Muscle of leg (tissue), 11 donors: ENCODE results near the gene ABCA4. TPM values are rescaled to one million over a fixed set of nuclear protein-coding genes. Genes with fewer than 3 reads are reported as not detected.

Experiments
- DNase-seq: peaks from one replicate; pipeline ENCODE4 v3.0.0; 2013
- H3K27ac ChIP-seq: one replicate; pipeline ENCODE4 v1.5.1; 2013; ENCODE audit warnings: mild to moderate bottlenecking, low read length, control low read depth
- H3K27me3 ChIP-seq: one replicate; pipeline ENCODE4 v1.6.1; 2013; ENCODE audit warnings: low read length; ENCODE audit not compliant: control insufficient read depth, insufficient read depth
- H3K36me3 ChIP-seq: one replicate; pipeline ENCODE4 v1.6.1; 2013; ENCODE audit warnings: low read length; ENCODE audit not compliant: control insufficient read depth, insufficient read depth
- H3K4me1 ChIP-seq: one replicate; pipeline ENCODE4 v1.6.1; 2013; ENCODE audit warnings: low read length; ENCODE audit not compliant: control insufficient read depth, insufficient read depth
- H3K4me3 ChIP-seq: one replicate; pipeline ENCODE4 v1.5.1; 2013; ENCODE audit warnings: low read length, control low read depth
- H3K9me3 ChIP-seq: replicated peaks from 2 replicates; pipeline ENCODE4 v1.6.1; 2013; ENCODE audit warnings: low read depth, low read length; ENCODE audit not compliant: control insufficient read depth
- WGBS: methylation state at CpG from one replicate; pipeline ENCODE4 v1.1.5; 2013; ENCODE audit warnings: missing lambda C conversion rate; ENCODE audit not compliant: insufficient coverage; 5-methylcytosine and 5-hydroxymethylcytosine counted together
- polyA plus RNA-seq, 8 donors: library from polyadenylated mRNA; unstranded; fragments of 120-200 nt; gene quantifications; one replicate each; pipeline versions ENCODE4 v1.2.1 to v1.2.3, GENCODE V29; 2013; ENCODE audit warnings: inconsistent platforms in 1 of 8, low replicate concordance in 1 of 8; ENCODE audit not compliant: insufficient read length in 8 of 8, insufficient read depth in 1 of 8
- total RNA-seq: library from RNA; stranded (reverse); fragments of 120-200 nt; gene quantifications from one replicate; pipeline ENCODE4 v1.2.4, GENCODE V29; 2013

Gene ABCA4
- total and polyA plus RNA-seq, 9 donors = 0.19 to 1.1 (median 0.49) TPM

DNA sequence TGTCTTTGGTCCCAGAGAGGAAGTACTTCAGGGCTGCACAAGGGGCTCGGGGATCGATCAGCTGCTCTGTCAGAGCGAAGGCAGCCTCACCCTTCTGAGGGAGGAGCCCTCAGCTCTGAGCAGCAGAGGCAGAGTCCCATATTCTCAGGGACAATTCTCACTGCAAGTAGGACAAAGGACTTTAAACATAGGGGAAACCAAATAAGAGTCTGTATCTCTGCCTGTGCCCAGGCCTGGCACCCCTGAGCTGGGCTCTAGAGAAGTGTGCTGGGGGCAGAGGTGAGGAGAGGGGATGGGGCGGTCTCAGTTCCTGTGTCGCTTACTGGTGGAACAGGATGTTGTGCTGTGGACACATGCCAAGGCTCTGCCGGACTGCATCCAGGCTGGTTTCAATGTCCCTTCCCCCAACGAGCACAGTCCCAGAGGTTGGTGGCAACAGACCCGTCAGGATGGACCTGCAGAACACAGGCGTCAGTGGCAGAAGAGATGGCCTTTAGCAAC is 76.6 kb downstream of the ABCA4 start:
- no peaks in the 10 kb centered on the region for H3K27me3 ChIP-seq
- DNase-seq = peak; percentile 67
- no peaks in the 10 kb centered on the region for H3K36me3 ChIP-seq
- peaks cover 55% of the 10 kb centered on the region for H3K4me1 ChIP-seq
- no peak overlapping the region for H3K4me3 ChIP-seq
- no peaks in the 10 kb centered on the region for H3K9me3 ChIP-seq
- 35% methylated on average over 9 of the region's 9 CpGs for WGBS
- H3K27ac ChIP-seq = peak overlapping the region; percentile 74

DNA sequence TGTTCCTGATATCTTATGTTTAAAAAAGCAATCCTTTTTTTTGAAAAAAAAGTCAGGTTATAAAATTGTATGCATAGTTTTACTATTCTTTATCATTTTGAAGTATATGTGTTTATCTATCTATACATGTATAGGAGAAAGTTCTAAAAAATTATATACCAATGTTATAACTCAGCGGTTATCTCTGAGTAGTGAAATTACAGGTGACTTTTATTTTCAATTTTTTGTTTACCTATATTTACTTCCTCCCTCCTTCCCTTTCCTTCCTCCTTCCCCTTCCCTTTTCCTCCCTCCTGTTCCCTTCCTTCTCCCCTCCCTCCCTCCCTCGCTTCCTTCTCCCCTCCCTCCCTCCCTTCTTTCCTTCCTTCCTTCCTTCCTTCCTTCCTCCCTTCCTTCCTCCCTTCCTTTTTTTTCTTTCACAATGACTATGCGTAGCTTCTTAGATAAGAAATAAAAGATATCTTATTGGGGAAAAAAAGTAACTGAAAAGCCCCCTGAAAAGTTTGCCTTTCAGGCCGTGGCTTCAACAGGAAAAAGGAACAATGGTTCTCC is 77.1 kb downstream of the ABCA4 start:
- H3K4me3 ChIP-seq = no peak overlapping the region
- H3K4me1 ChIP-seq = peaks cover 56% of the 10 kb centered on the region

DNA sequence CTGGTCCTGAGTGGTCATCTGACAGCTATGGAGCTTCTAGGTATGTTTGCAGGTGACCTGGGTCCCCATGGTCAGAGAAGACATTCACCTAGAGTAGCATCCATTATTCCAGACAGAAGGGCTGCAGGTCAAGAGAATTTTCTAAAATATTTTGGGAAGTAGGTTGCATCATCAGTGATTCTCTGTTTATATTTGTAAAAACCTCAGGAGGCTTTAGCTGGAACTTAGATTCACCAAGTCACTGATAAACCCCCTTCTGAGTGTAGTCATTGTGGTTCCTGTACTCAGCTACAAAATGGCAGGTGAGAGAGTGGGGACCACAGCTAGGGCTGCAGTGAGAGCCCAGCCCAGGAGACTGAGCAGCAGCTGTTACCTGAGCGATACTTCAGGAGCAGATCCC is 78.6 kb downstream of the ABCA4 start:
- H3K27me3 ChIP-seq = no peaks in the 10 kb centered on the region
- no peak for DNase-seq
- no peak overlapping the region for H3K27ac ChIP-seq
- H3K9me3 ChIP-seq = no peaks in the 10 kb centered on the region
- 90% methylated on average over 1 of the region's 1 CpG for WGBS
- H3K36me3 ChIP-seq = no peaks in the 10 kb centered on the region
- H3K4me1 ChIP-seq = peaks cover 43% of the 10 kb centered on the region
- no peak overlapping the region for H3K4me3 ChIP-seq

More for the DNA sequence above, 77.1 kb downstream of the ABCA4 start:
- no peaks in the 10 kb centered on the region for H3K36me3 ChIP-seq
- H3K9me3 ChIP-seq = no peaks in the 10 kb centered on the region
- H3K27ac ChIP-seq = peak overlapping the region; percentile 74
- DNase-seq = no peak
- no peaks in the 10 kb centered on the region for H3K27me3 ChIP-seq
- WGBS = 8% methylated on average over 1 of the region's 4 CpGs

DNA sequence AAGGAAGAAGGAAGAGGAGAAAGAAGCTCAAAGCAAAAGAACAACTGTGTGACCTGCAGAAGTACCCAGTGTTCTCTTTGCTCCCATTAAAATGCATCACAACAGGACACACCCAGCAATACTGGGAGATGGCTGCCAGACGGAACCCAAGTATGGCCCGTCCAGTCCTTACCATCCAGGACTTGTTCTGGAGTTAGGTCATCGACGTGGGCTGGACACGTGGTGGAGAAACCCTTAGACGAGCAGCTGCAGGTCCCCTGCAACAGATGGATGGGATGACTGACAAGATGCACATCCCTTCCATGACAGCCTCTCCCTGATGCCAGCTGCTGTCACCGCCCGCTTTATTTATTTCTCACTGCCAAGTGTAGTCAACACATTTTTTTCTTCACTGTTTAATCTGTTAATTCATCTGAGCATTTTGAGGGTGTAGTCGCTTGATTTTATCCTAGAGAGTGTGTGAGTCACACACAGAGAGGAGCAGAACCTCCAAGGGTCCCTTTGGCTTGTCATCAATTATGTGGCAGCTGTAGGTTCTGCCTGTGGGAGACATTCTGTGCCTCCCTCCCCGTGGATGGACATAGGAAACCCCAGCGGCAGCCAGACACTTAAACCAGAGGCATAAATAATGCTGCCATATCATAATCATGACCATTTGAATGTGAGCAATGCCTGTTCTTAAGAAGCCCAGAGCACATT is 80.9 kb downstream of the ABCA4 start:
- Histone ChIP-seq H3K4me3 (no peak overlapping the region), H3K27me3 (no peaks in the 10 kb centered on the region), H3K4me1 (peaks cover 34% of the 10 kb centered on the region), H3K9me3 (no peaks in the 10 kb centered on the region), H3K36me3 (no peaks in the 10 kb centered on the region), H3K27ac (peak overlapping the region; percentile 77)
- 54% methylated on average over 8 of the region's 11 CpGs for WGBS
- DNase-seq = peak; percentile 80

DNA sequence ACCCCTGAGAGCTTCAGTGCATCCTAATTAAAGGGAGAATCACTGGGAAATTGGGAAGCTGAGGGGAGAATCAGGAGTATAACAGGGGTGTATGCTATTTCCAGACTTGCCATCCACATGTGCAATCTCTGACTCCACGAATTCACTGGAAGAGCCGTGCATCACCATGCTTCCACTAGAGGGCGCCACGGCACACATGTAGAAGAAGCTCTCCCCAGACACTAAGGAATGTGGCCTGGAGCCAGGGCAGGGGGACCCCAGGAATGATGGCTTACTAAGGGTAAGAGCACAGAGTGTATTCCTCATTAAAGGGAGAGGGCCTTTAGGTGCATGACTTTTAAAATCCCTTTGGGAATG is 81.5 kb downstream of the ABCA4 start:
- 0% methylated on average over 2 of the region's 4 CpGs for WGBS
- Histone ChIP-seq H3K36me3 (no peaks in the 10 kb centered on the region), H3K27ac (peak overlapping the region; percentile 77), H3K9me3 (no peaks in the 10 kb centered on the region), H3K4me3 (no peak overlapping the region), H3K4me1 (peaks cover 29% of the 10 kb centered on the region), H3K27me3 (no peaks in the 10 kb centered on the region)
- DNase-seq = peak; percentile 71

DNA sequence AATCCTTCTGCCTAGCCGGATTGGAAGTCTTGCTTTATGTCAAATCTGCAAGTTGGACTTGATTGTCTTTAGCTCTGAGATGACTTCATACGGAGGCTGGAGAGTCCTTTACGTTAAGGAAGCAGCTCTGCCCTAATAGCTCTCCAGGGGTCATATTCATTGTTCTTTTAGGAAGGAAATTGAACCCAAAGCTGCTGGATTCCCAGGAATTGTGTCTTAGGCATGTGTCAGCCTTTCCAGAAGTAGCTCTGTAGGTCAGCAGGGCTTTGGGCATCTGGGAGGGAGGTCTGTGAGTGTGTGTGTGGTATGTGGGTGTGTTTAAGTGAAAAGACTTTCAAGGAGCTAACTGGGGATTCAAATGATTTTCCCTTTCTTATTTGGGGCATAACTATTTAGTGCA is 82.4 kb downstream of the ABCA4 start:
- no peaks in the 10 kb centered on the region for H3K36me3 ChIP-seq
- peak; percentile 75 for DNase-seq

DNA sequence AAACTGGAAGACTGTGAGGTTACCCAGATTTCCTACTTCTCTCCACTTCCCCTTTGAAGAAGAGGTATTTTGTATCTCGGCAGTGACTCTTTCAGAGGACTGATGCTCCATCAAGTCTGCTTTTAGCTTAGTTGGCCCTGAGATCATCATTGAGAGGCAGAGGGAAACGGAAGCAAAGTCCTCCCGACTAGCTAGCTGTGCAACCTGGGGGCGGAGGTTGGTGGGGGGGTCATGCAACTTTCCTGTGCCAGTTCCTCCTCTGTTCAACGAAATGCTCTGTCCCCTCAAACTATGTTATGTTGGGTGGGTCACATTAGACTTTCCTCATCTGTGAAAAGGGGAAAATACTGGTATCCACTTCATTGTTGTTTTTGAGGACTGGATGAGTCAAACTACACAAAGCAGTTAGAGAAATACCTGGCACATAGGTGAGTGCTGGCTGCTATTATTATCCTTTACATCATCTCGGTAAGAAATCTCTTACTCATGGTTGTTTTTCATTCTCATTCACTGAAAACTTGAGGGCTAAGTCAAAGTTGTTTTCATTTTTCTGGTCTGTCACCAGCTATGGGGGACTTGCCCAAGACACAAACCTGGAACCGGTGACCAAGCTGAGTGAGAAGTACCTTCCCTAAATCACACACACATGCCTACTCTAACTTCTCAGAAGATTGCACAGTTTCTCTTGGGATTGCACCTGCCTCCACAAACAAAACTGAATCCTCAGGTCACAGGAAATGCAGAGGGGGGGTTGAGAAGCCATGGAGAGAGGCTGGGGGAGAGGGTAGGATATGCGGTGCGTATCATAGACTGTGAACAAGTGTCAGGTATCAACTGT is 83.3 kb downstream of the ABCA4 start:
- H3K36me3 ChIP-seq = no peaks in the 10 kb centered on the region
- no peaks in the 10 kb centered on the region for H3K27me3 ChIP-seq
- H3K27ac ChIP-seq = peak overlapping the region; percentile 79
- no peak for DNase-seq
- no peaks in the 10 kb centered on the region for H3K9me3 ChIP-seq
- no peak overlapping the region for H3K4me3 ChIP-seq
- WGBS = 64% methylated on average over 2 of the region's 9 CpGs
- H3K4me1 ChIP-seq = peaks cover 22% of the 10 kb centered on the region

More for the DNA sequence above, 82.4 kb downstream of the ABCA4 start:
- no peak overlapping the region for H3K4me3 ChIP-seq
- H3K4me1 ChIP-seq = peaks cover 24% of the 10 kb centered on the region
- no peaks in the 10 kb centered on the region for H3K27me3 ChIP-seq
- H3K27ac ChIP-seq = peak overlapping the region; percentile 79
- 27% methylated on average over 2 of the region's 3 CpGs for WGBS
- no peaks in the 10 kb centered on the region for H3K9me3 ChIP-seq

DNA sequence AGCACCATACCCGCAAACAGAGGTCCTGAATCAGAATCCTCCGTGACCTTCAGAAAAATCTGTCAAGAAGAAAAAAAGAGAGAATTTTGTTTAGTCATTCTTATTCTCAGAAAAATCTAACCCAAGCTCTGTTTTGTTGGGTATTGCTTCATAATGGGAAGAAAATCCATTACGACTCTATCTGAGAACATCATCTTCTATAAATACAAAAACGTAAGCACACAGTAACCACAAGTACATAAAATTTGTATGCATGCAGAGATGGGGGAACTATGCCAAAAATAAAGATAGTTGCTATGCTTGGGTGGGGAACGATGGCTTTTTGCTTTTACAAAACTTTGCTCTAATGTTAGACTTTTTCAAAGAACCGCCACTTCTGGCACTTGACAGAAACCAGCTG is 84.2 kb downstream of the ABCA4 start:
- 60% methylated on average over 1 of the region's 6 CpGs for WGBS
- Histone ChIP-seq H3K36me3 (no peaks in the 10 kb centered on the region), H3K9me3 (no peaks in the 10 kb centered on the region), H3K4me3 (no peak overlapping the region), H3K27me3 (peaks cover 1% of the 10 kb centered on the region), H3K27ac (peak overlapping the region; percentile 79), H3K4me1 (peaks cover 22% of the 10 kb centered on the region)
- peak; percentile 38 for DNase-seq

DNA sequence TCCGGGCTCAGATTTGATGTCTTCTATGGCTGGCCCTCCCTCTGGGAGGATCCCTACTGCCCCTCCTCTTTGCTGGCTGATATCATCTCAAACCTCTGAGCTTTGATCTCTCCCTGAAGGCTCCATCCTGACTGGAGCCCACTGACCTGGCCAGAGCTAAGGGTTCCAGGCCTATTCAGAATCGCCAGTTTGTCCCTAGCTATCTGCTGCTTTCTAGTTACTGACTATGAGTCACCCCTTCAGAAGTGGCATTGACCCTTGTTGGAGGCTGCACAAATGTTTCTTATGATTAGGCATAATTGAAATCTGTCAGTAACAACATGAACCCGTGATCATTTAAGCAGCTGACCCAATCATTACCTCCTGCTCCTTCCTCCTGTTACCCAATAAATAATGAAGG is 87.1 kb downstream of the ABCA4 start:
- Histone ChIP-seq H3K27me3 (peaks cover 6% of the 10 kb centered on the region), H3K27ac (no peak overlapping the region), H3K9me3 (no peaks in the 10 kb centered on the region), H3K4me1 (peaks cover 4% of the 10 kb centered on the region), H3K36me3 (no peaks in the 10 kb centered on the region), H3K4me3 (no peak overlapping the region)
- WGBS = 94% methylated on average over 1 of the region's 3 CpGs
- no peak for DNase-seq

DNA sequence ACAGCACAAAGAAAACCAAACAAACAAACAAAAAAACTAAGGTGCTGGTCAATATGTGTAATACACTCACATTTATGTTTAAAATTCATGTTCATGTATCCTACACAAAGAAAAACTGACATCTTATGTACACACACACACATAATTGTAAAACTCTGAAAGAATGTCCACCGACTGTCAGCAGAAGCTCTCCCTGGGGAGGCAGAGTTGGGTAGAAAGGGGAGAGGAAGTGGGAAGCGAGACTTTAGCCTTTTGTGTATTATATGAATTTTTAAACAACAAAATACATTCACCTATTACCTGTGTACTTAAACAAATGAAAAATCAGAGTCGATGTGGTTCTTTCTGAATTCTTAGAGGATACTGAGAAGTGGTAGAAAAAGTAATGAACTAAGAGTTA is 88.3 kb downstream of the ABCA4 start:
- Histone ChIP-seq H3K4me3 (no peak overlapping the region), H3K27ac (no peak overlapping the region), H3K9me3 (no peaks in the 10 kb centered on the region), H3K36me3 (no peaks in the 10 kb centered on the region), H3K4me1 (peaks cover 4% of the 10 kb centered on the region), H3K27me3 (peaks cover 6% of the 10 kb centered on the region)
- no CpG with 5 or more reads among the region's 3 CpGs for WGBS
- no peak for DNase-seq
